Limb (tissue), 2 donors: ENCODE results near the gene PROB1.
A peak's percentile ranks its signal among the peaks of the same experiment; 100 is the strongest.

Source experiments
- DNase-seq, 2 donors: peaks; one replicate each; pipeline ENCODE4 v3.0.0-alpha.2; 2016; ENCODE audit errors: extremely low spot score in 2 of 2

Gene PROB1

GRCh38 chr5:139343476-139343875 lies 51.4 kb downstream of the PROB1 start:
- DNase-seq: no peak

GRCh38 chr5:139342423-139342723 lies 52.5 kb downstream of the PROB1 start:
- DNase-seq: no peak

GRCh38 chr5:139341689-139342422 lies 53.0 kb downstream of the PROB1 start, which contains the start of gene PAIP2:
Gene PAIP2 (plus strand): TSS chr5:139341854. CDS start chr5:139363785, 21,931 bp downstream.
- peak; percentile 98 to 99 for DNase-seq

GRCh38 chr5:139341187-139341688 lies 53.7 kb downstream of the PROB1 start:
- no peak for DNase-seq
